Measurements from ENCODE around the gene NELL2.

NELL2 gene

DNA sequence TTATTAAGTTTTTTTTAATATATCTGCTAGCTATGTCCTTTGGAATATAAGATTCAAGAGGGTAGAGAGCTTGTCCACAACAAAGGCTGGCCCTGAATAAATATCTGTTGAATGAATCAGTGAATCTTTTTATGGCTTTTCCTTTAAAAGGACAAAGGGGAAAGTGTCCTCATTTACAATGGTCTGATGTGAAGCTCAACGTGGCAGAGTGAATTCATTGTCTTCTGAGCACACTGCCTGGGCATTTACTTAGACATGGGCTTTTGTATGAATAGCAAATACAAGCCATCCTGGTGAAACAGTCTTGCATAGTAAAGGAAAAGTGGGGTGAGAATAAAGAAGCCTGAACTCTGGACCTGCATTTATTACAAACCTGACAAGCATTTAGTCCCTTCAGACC, 201.2 kb downstream of the NELL2 start:
- no peak for DNase-seq

DNA sequence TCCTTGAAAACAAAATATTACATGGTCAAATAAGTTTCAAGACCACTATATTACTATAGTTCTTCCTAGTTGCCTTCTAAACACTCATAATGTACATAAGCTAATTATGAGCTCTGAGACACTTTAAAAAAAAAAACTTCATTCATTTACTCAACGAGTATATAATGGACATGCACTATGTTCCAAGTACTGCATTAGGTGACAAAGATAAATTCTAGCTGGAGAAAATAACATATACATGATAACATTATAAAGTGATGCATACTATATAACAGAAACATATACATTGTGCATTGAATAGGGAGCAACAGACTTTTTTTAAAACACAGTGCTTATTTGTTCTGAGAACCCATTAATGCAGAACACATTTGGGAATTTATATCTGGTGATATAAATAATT, 202.3 kb downstream of the NELL2 start:
- no peak for DNase-seq

DNA sequence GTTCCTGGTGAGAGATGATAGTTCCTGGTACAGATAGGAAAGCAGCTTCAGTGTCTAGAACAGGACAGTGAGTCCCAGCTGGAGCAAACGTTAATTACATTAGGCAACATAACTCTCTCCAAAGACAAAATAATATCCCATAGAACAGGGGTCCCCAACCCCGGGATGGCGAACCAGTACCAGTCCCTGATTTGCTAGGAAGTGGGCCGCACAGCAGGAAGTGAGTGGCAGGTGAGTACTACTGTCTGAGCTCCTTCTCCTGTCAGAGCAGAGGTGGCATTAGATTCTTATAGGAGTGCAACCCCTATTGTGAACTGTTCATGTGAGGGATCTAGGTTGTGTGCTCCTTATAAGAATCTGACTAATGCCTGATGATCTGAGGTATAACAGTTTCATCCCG, 204.1 kb downstream of the NELL2 start:
- DNase-seq = no peak

DNA sequence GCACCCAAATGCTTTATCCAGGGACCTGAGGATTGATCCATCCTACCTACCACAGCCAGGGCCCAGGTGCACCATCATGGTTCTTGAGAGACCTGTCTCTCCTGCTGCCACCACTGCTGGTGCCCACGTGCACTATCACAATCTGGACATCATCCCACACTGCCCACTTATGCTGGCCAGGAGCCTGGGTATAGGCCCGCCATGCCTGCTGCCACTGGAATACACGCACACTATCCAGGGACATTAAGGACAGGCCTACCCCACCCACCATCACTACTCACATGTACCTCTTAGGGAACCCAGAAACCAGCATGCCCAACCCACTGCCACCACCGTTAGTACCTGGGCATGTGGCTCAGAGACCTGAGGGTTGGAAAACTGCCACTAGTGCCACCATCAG, 207.7 kb downstream of the NELL2 start:
- no peak for DNase-seq

DNA sequence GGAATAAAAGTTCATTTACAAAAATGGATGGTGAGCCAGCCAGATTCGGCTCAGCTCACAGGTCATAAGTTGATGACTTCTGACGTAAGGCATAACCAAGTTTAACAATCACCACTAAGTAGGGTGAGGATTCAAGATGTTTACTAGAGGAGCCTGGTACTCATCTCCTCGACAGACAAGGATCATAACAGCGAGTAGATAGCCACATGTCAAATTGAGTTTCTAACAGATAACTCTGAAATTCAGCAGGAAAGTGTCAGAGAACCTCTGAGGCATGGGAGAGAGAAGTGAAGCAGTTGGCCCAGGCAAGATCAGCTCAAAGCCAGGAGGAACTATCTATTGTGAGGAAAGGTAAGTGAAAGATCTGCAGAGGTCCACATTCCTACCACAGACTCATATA, 208.7 kb downstream of the NELL2 start:
- DNase-seq = no peak

DNA sequence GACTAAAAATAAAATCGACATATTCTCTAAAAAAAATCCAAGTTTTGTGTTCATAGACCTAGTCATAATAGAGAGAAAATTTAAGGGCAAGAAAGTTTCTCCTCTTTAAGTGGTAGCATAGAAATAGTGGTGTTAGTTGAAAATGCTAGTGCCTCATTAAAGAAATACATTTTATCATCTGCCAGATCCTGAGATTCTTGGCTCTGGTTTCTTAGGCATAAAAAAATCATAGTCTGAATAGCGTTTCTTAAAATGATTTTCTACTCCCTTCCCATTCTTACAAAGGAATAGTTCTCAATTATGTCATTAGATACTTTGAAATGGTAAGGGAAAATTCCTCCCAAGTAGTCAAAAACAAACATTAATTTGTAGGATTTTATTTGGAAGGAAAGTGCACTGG, 212.8 kb downstream of the NELL2 start:
- no peak for DNase-seq

DNA sequence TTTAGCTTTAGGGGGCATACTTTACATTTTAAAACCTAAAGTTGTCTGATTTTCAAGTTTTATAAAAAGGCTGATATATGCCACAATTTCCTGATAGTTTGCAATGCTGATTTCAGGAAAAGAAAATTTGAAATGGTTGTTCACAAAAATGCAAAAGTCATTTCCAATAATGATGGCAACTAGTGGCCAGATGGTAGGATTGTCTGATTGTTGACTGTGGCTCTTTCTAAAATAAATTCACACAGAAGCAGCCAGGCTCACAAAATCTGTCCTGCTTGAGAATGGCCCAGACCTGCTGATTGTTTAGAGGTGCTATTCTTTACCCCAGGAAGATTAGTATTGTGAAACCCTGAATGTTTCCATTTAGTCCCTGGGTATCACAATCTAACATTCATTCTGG, 220.3 kb downstream of the NELL2 start:
- DNase-seq = no peak

DNA sequence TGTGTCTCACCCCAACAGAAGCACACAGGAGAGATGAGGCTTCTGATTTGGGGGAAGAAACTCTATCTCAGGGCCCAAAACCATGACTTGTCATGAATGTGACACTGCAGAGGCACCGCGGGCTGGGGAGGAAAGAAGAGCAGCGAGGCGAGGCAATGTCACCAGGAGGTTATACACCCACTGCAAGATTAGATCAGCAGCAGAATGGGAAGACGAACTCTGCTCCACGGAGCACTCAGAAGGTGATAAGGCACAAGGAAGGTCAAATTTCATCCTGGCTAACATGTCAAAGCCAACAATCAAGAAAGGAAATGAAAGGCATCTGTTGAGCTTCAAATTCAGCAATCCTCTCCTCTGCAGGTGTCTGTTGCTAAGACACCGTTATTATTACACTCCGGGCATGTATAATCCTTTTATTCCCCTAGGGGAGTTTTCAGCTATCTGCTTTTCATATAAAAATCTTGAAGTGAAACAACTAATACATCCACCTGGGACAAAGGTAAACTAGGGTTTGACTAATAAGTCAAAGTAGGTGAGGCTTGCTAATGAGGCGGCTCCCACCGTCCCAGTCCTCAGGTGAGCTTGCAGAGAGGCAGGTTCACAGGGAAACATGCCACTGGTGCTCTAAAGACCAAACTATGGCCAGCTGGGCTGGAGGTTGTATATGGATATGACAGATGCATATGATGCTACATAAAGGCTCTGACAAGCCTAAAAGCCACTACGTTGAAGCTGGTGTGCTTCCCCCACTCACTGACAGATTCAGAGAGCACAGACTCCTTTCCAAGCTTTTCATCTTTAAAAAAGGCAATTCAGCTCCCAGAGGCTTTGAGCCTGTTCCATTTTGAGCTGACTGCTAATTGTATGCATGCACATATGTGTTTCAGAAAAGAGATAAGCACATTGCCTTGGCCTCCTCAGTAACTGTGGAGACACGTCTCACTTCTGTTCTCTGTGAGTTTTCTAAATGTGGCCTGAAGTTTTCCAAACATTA, 221.2 kb downstream of the NELL2 start:
- DNase-seq = no peak

DNA sequence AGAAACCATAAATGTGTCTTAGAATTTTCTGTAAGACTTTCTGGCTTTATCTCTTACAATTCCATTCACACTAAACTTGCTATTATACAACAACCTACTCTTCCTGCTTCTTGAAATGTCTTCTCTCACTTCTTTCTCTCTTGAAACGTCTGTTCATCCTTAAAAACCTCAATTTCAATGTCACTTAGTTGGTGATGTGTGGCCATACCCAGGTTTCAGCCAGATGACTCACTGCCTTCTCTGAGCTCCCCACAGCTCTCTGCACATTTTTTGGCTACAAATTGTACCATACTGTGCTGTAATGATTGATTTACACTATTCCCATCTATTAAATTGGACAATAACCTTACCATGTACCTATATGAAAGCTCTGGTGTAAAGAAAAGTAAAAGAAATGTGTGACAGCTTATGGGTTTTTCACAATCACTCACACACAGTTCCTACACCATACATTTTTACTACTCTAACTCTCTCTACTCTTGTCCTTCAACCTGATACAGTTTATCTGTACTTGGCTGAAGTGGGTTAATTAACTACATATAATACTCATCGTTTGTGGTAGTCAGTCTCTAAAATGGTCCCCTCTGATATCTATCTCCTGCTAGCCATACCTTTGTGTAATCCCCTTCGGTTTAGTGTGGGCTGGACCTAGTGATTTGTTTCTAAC, 222.1 kb downstream of the NELL2 start:
- no peak for DNase-seq

DNA sequence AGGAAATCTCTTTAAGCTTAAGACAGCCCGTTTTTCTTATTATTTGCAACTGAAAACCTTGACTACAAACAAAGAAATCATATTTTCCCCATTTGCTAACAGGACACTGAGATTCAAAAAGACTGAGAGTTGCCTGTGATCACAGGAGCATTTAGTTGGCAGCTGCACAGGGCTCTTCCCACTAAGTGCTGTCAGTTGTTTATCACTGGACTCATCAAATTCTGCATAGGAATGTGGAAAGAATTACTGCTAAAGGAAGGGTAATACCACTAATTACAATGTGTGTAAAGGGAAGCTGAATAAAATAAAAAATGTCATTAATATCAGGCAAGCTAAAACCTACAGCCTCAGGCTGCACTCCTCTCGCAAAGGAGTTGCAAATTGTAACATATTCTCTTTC, 226.4 kb downstream of the NELL2 start:
- DNase-seq = no peak

DNA sequence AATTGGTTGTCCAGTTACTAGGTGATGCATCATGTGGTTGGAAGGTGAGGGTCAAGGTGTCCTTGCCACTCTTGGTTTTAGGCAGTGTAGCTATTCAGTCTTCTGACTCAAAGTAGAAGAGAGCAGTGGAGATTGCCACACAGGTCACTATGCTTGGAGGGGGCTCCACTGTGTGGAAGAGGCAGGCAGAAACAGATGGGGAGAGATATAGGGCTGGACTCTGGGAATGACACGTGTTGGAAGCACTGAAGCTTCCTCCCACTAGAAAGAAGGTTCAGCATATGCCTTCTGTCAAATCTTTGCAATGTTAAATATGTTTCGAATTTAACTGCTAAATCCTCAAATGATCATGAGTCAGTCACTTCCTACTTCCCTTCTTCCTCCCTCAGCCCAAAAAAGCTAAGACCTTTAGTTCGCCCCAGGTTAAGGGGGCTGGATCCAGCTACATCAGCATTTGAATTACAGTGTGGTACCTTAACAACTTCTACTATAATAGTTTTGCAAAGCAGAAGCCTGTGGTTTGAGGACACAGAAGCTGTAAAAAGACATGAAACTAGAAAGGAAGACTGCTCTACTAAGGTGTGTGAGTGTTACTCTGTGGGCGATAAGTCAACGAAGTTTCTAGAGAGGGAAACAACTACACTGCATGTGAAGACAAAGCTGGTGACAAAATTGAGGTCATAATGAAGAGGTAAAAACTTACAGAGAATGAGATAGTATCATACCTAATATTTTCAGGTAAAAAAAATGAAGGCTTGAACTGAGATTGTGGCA, 228.0 kb downstream of the NELL2 start:
- no peak for DNase-seq

DNA sequence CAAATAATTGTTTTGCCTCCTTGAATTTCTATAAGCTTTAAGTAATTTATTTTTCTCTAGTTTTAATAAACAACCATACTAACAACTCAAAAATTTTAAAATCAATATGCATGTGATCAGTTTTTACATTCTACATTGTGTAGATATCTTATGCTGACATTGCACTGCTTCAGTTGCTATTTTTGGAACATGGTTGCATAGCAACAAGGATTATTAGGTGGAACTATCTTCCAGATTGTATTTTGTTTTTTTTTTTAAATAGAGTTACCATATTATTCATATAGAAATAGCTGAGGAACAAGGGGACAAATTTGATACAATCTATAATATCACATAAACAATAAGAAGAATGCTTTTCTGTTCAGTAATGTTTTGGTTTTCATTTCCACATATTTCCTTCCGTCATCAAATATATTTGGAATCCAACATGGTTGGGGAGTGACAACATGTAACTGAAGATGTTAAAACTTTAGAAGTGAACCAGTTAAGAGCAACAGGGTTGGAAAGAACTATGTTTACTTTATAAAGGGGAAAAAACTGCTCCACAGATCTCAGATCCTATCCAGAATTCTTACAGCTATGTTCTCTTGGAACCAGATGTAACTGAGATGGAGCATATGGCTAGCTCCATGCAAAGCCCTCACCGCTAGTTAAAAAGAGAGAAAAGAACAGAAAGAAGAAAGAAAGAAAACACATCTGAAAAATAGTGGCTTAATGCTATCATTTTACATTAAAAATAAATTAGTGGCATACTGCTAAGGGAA, 235.5 kb downstream of the NELL2 start:
- no peak for DNase-seq

DNA sequence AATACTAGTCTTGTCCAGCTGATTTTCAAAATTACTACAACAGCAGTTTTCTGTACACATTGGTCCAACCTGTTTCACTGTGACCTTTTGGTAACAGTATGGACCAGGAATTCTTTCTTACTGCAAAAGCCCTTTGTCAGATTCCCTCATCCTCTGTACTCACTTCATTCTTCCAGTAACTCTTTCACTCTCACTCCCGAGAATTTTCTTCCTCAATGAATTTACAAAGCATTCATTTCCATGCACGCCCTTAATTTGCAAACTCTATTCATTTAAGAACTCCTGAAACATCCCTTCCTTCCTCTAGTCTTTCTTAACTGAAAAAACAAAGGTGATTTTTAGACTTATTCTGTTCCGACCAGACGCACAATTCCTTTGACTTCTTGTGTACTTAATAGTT, 238.2 kb downstream of the NELL2 start:
- DNase-seq = no peak

DNA sequence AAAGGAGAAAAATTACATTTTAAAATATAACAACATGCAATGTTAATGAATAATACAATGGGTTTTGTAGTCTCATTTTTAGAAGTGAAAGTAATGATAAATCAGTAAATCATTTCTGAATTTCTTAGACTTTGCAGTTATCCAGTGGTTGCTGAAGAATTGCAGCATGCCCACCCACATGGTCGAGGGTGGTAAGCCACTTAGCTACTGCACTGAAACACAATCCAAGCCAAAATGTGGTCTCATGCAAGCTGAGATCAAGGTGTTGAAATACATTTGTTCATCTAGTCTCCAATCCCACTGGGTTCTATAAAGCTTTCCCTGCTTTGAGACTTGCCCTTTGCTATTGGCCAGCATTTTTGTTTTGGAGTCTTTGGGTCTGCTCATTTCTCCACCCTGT, 247.9 kb downstream of the NELL2 start:
- DNase-seq = no peak

DNA sequence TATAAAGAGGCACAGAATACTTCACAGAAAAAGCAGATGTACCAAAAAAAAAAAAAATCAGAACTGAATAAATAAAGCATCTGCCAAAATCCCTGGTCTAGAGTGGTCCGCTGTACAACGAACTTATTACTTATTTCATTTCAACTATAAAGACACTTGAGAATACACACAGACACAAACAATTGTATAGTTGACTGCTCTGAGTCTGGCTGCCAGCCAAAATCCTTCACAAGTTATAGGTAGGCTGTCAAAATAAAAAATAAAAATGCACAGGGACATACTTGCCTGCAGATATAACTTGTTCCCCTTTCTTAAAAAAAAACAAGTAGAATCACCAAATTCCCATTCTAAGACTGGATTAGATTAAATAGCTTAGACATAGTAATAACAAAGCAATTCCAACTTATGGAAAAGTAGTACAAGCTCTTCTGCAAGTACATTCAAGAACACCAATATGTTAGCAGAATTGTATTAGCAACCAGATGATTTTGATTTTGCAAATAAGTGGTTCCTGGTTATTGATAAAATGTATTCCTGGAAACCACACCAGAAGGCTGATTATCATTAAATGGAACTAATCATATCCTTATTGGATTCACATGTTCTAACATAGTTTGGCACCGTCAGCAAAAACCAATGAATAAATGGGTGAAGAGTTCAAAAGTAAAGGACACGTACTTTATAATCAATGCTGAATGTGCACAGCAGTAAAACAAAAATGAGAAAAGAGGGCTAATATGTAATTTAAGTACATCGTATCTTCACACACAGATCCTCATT, 248.5 kb downstream of the NELL2 start:
- DNase-seq = no peak

DNA sequence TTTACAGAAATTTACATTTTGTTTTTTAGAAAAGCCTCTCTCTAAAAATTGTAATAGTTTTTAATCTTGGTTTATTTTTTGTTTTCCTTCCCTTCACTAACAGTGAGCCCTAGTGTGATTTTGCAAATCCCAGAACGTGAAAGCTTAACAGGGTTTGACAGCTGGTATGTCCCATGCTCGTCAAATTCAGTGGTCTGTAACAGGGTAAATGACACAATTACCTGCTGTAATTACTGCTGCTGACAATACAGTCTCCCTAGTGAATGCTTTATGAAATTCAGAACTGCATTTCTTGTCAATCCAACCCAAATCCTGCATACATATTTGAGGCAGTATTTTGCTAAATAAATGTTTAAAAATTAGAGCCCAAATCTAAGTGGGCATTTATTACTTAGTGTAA, 249.2 kb downstream of the NELL2 start:
- DNase-seq = no peak

DNA sequence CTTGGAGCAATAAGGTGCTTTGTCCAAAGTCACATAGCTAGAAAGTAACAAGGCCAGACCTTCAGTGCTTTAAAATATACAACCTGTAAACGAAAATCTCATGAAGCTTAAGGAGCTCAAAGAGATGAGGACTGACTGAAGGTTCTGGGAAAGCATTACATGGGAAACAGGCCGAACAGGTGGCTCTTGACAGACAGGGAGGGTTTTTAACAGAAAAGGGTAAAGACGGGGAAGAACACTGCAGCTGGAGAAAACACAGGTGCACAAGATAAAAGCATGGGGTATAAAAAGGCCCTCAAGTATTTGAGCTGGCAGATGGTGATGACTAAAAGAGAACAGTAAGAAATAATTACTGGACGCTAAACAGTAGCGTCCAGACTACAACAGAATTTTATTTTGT, 257.2 kb downstream of the NELL2 start:
- no peak for DNase-seq

DNA sequence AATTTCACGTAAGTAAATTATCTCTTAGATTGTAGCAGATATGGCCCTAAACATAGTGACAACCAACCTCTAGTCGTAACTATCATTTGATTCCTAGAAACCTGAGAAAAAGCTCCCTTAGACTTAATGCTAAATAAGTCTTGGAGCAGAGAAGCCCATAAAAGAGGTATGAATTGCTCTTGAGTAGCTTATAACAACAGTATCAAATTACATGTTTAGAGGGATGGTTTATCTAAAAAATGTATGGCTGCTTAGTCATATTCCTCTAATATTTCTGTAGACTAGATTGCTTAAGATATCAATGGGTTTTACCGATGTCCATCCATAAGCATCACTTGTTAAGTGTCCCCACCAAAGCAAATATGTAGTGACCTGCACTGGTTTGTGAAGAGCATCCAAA, 259.7 kb downstream of the NELL2 start:
- no peak for DNase-seq

DNA sequence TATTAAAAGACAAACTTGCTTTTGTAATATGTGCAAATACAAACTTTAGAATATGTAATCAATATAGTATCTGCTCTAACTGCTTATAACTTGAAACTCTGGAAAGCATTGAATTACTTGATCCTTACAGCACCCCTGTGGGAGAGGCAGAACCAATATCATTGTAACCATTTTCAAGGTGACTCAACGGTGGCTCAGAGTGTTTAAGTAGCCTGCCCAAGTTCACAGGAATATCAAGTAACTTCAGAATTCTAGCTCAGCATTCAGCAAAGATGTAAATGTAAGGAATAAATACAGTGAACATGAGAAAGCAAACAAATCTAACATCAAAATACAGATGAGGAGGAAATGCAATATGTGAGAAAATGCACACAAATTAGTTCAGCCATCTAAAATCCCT, 264.6 kb downstream of the NELL2 start:
- DNase-seq = no peak

DNA sequence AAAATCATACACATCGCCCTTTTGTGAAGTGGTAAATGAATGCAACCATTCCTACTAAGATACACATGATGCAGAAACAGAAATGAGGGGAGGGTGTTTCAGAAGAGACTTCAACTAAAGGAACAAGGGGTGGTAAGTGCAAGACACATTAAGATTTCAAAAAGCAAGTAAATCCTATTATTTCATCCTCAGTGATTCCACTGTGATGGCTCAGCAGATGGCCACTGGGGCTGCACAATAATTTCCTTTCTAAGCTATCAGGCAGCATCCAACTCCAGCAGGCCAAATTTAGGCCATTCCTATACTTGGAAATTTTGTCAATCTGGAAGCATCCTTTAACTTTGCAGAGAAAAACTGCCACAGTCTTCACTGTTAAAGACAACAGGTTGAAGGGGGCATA, 272.4 kb downstream of the NELL2 start:
- no peak for DNase-seq

DNA sequence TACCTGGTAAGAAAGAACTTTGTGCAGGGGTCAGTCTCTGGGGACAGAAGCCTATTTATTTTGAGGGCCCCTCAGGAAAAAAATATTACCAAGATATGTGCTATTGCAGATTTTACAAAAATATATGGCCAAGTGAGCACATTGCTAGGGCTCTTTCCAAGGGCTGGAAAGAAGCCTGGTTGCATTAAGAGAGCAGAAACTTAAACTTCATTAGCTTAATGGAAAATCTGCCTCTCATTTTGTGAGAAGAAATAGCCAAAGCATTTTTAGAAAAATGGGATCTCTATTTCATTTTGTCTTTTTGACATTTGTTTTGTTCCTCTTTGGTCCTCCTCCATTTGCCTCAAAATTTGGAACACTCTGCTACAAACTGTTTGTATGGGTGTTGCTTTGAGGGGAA, 283.5 kb downstream of the NELL2 start:
- no peak for DNase-seq

DNA sequence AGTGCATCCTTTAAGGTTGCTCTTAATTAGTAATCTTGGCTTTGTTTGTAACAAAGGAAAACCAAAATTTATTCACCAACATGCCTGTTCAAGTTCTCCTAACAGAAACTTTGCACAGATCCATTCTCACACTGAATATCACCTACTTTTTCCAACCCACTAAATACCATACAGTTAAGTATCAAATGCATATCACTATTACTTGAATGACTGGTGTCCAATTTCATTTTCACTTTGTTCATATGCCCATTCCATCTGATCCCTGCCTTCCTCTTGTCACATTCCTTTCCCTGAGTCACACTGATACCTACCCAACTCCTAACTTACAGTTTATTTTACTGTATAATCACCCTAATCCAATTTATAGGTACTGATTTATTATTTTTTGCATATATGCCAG, 286.4 kb downstream of the NELL2 start:
- DNase-seq = no peak
